ENCODE results near the gene CLCN6. TPM values are rescaled to one million over a fixed set of nuclear protein-coding genes. Genes with fewer than 3 reads are reported as not detected.

CLCN6 gene
- total and polyA plus RNA-seq, 2 of the 13 experiments (the other 11 are each of a cell fraction or from before 2014, with no cell fraction given): 14.9 to 19.3 TPM

- ChIA-PET CTCF (ENCODE audit: low intra/inter-chr PET ratio, low total read pairs) (no interaction called here), POLR2A (interaction anchor here (1.5 to 2.6 kb wide), 8 partner anchors 8 to 212 kb away, joined by 5 to 31 read pairs (median 8); partner anchors contain the start of genes MFN2 and MIIP)
- BruUV-seq (replicated peaks): no TSS peak
- H3K9me3 ChIP-seq (ENCODE audit: low read length): no peaks in the 10 kb centered on the region
- peaks cover 10 to 40% of the 10 kb centered on the region in 2 experiments for H3K36me3 ChIP-seq (replicated peaks in 1 of 2; ENCODE audit: control insufficient read depth in 1 of 2, insufficient read depth in 2 of 2, low read length in 2 of 2)
- 0% methylated on average over 2 of the region's 2 CpGs for WGBS (ENCODE audit: low lambda C conversion rate)
- H4K20me1 ChIP-seq (ENCODE audit: insufficient read depth, low read length): peaks cover 11% of the 10 kb centered on the region
- H3K4me2 ChIP-seq (ENCODE audit: low read depth, low read length): peak overlapping the region; percentile 92
- TF ChIP-seq HNF4A (CRISPR knock-in tag; IDR thresholded peaks at IDR 0.05): peak; percentile 30; the same call in 1 of the 2 replicates
- TF ChIP-seq ZSCAN21 (CRISPR knock-in tag; IDR thresholded peaks at IDR 0.05; ENCODE audit: borderline replicate concordance): no peak
- peak; percentile 42; the same call in 1 of the 2 replicates for TF ChIP-seq BCL6 (CRISPR knock-in tag; IDR thresholded peaks at IDR 0.05)
- no peak for TF ChIP-seq THYN1 (CRISPR knock-in tag; IDR thresholded peaks at IDR 0.05; ENCODE audit: borderline replicate concordance, low read depth)
- no peak for TF ChIP-seq SATB2 (CRISPR knock-in tag; IDR thresholded peaks at IDR 0.05)
- H3K4me3 ChIP-seq (replicated peaks in 1 of 3; ENCODE audit: insufficient read depth in 1 of 3, low read depth in 2 of 3, low read length in 3 of 3): peak overlapping the region; percentile 81 to 87 (median 87)
- intact Hi-C loops (cut with micrococcal nuclease; ENCODE audit: unreplicated experiment): no loop called here
- ATAC-seq: no peak
- H3K27ac ChIP-seq (ENCODE audit: extremely low read length, insufficient read depth, low read length): peak overlapping the region; percentile 94
- FAIRE-seq: peak; percentile 28
- DNase-seq (ENCODE audit: low spot score): no peak
- H3K27me3 ChIP-seq (ENCODE audit: control insufficient read depth in 1 of 2, insufficient read depth in 2 of 2, low read length in 2 of 2): no peaks in the 10 kb centered on the region; a peak in 1 of 5 replicates
- peak overlapping the region; percentile 93 for H3K9ac ChIP-seq (ENCODE audit: insufficient read depth, low read depth, low read length)
- no peak overlapping the region for H2AFZ ChIP-seq (ENCODE audit: low read length)
- in situ Hi-C loops (cut with HindIII; ENCODE audit: extremely low pct_ligation_motif_present, low pct_unique_long_range_greater_than_20kb): no loop called here
- H3K79me2 ChIP-seq (ENCODE audit: insufficient read depth, low read length): peaks cover 56% of the 10 kb centered on the region
- H3K4me1 ChIP-seq (ENCODE audit: insufficient read depth, low read length): peaks cover 79% of the 10 kb centered on the region
Observed at GRCh38 chr1:11807133-11807532, 1.1 kb downstream of the CLCN6 start.

DNA sequence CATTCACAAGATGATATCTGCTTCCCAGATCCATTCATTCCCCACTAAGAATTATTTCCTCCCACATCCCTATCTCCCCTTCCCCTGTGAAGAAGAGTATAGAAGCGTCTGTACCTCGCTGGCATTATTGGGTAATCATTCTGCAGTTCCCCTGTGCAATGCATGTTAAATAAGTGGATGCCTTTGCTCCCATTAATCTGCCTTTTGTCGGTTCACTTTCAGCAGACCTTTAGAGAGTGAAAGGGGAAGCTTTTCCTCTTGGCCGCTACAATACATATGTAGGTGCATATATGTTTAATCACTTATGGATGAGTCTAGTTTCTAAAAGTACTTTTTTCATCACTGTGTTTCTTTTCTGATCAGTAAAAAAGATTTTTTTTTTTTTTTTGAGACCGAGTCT, 7.0 kb downstream of the CLCN6 start:
- Histone ChIP-seq H4K20me1 (ENCODE audit: insufficient read depth, low read length) (peaks cover 16% of the 10 kb centered on the region), H3K4me2 (ENCODE audit: low read depth, low read length) (no peak overlapping the region), H3K4me3 (replicated peaks in 1 of 3; ENCODE audit: insufficient read depth in 1 of 3, low read depth in 2 of 3, low read length in 3 of 3) (no peak overlapping the region), H3K27me3 (ENCODE audit: control insufficient read depth in 1 of 2, insufficient read depth in 2 of 2, low read length in 2 of 2) (no peaks in the 10 kb centered on the region), H2AFZ (ENCODE audit: low read length) (no peak overlapping the region), H3K27ac (ENCODE audit: extremely low read length, insufficient read depth, low read length) (no peak overlapping the region), H3K9me3 (ENCODE audit: low read length) (no peaks in the 10 kb centered on the region), H3K4me1 (ENCODE audit: insufficient read depth, low read length) (peaks cover 45% of the 10 kb centered on the region), H3K36me3 (replicated peaks in 1 of 2; ENCODE audit: control insufficient read depth in 1 of 2, insufficient read depth in 2 of 2, low read length in 2 of 2) (peaks cover 31 to 72% of the 10 kb centered on the region in 2 experiments), H3K79me2 (ENCODE audit: insufficient read depth, low read length) (peaks cover 58% of the 10 kb centered on the region), H3K9ac (ENCODE audit: insufficient read depth, low read depth, low read length) (no peak overlapping the region)
- ChIA-PET POLR2A (no interaction called here), CTCF (ENCODE audit: low intra/inter-chr PET ratio, low total read pairs) (no interaction called here)
- FAIRE-seq (no peak), ATAC-seq (no peak), DNase-seq (ENCODE audit: low spot score) (no peak)
- intact Hi-C loops (cut with micrococcal nuclease; ENCODE audit: unreplicated experiment) (no loop called here), in situ Hi-C loops (cut with HindIII; ENCODE audit: extremely low pct_ligation_motif_present, low pct_unique_long_range_greater_than_20kb) (no loop called here)
- BruUV-seq (replicated peaks): no TSS peak
- 96% methylated on average over 5 of the region's 5 CpGs for WGBS (ENCODE audit: low lambda C conversion rate)
- no peak for TF ChIP-seq MYPOP (CRISPR knock-in tag; IDR thresholded peaks at IDR 0.05)
- TF ChIP-seq ZNF589 (CRISPR knock-in tag; conservative IDR thresholded peaks at IDR 0.05): no peak
- TF ChIP-seq SATB2 (CRISPR knock-in tag; IDR thresholded peaks at IDR 0.05): no peak
- TF ChIP-seq ZNF792 (CRISPR knock-in tag; IDR thresholded peaks at IDR 0.05): no peak
- no peak for TF ChIP-seq ZNF432 (CRISPR knock-in tag; IDR thresholded peaks at IDR 0.05; ENCODE audit: borderline replicate concordance)
- TF ChIP-seq SIX1 (CRISPR knock-in tag; IDR thresholded peaks at IDR 0.05; ENCODE audit: borderline replicate concordance): no peak
- no peak for TF ChIP-seq SMARCC2 (IDR thresholded peaks at IDR 0.05)
- TF ChIP-seq HINFP (CRISPR knock-in tag; IDR thresholded peaks at IDR 0.05; ENCODE audit: low read depth): no peak
- no peak for TF ChIP-seq GFI1 (CRISPR knock-in tag; IDR thresholded peaks at IDR 0.05; ENCODE audit: borderline replicate concordance)
- no peak for TF ChIP-seq ZMAT5 (CRISPR knock-in tag; IDR thresholded peaks at IDR 0.05; ENCODE audit: borderline replicate concordance, low read depth)

Measured in HepG2 (cell line).